Neuronal stem cell (in vitro differentiated cells): Measurements from ENCODE around the gene GDF7.

Source experiments
- DNase-seq: peaks from one replicate; pipeline ENCODE4 v3.0.0-alpha.2; 2013; ENCODE audit warnings: low spot score
- H2AFZ ChIP-seq: one replicate; pipeline ENCODE4 v1.6.1; 2013; ENCODE audit warnings: mild to moderate bottlenecking, low read length, inconsistent platforms
- H2AK5ac ChIP-seq: 2 replicates; pipeline ENCODE4 v1.6.1; 2013; ENCODE audit warnings: low read depth, mild to moderate bottlenecking, inconsistent platforms, low read length, moderate library complexity, mixed read lengths
- H2BK120ac ChIP-seq: 2 replicates; pipeline ENCODE4 v1.6.1; 2013; ENCODE audit warnings: low read depth, mild to moderate bottlenecking, inconsistent platforms, low read length, moderate library complexity, mixed read lengths
- H2BK12ac ChIP-seq: one replicate; pipeline ENCODE4 v1.6.1; 2013; ENCODE audit warnings: low read length, inconsistent platforms
- H2BK15ac ChIP-seq: 2 replicates; pipeline ENCODE4 v1.6.1; 2013; ENCODE audit warnings: mild to moderate bottlenecking, low read length, inconsistent platforms, mixed read lengths
- H2BK5ac ChIP-seq: one replicate; pipeline ENCODE4 v1.6.1; 2013; ENCODE audit warnings: inconsistent platforms, mild to moderate bottlenecking, low read length, moderate library complexity
- H3K14ac ChIP-seq: one replicate; pipeline ENCODE4 v1.6.1; 2013; ENCODE audit warnings: low read length, inconsistent platforms
- H3K18ac ChIP-seq: 2 replicates; pipeline ENCODE4 v1.6.1; 2013; ENCODE audit warnings: low read length, inconsistent platforms
- H3K23ac ChIP-seq: 2 replicates; pipeline ENCODE4 v1.6.1; 2013; ENCODE audit warnings: low read depth, mild to moderate bottlenecking, mixed read lengths, low read length, inconsistent platforms; ENCODE audit not compliant: poor library complexity
- H3K27ac ChIP-seq: replicated peaks from 3 replicates; pipeline ENCODE4 v1.5.1; 2013; ENCODE audit warnings: low read length, inconsistent platforms
- H3K27me3 ChIP-seq, 3 experiments: 2 replicates each; pipeline ENCODE4 v1.6.1; 2013; ENCODE audit warnings: low read length in 3 of 3, mild to moderate bottlenecking in 2 of 3, inconsistent platforms in 1 of 3, low read depth in 1 of 3, mixed read lengths in 1 of 3, moderate library complexity in 1 of 3; ENCODE audit not compliant: control insufficient read depth in 3 of 3, insufficient read depth in 3 of 3
- H3K36me3 ChIP-seq, 2 donors: replicated peaks in 1 of 2; 2 replicates each; pipeline ENCODE4 v1.6.1; 2013; ENCODE audit warnings: low read length in 2 of 2; ENCODE audit not compliant: control insufficient read depth in 2 of 2, insufficient read depth in 2 of 2
- H3K4ac ChIP-seq: 2 replicates; pipeline ENCODE4 v1.6.1; 2013; ENCODE audit warnings: inconsistent platforms, mild to moderate bottlenecking, low read length, moderate library complexity
- H3K4me1 ChIP-seq, 2 donors: 1 replicate in 1 of 2; 2 replicates in 1 of 2; pipeline ENCODE4 v1.6.1; 2013; ENCODE audit warnings: low read length in 2 of 2, low read depth in 1 of 2; ENCODE audit not compliant: control insufficient read depth in 2 of 2, insufficient read depth in 1 of 2
- H3K4me2 ChIP-seq: one replicate; pipeline ENCODE4 v1.6.1; 2013; ENCODE audit warnings: mild to moderate bottlenecking, low read length, inconsistent platforms; ENCODE audit not compliant: insufficient read depth, poor library complexity, severe bottlenecking
- H3K4me3 ChIP-seq, 2 donors: 2 replicates each; pipeline ENCODE4 v1.5.1; 2013; ENCODE audit warnings: low read length in 2 of 2, mild to moderate bottlenecking in 2 of 2, inconsistent platforms in 1 of 2, moderate library complexity in 1 of 2
- H3K79me1 ChIP-seq: one replicate; pipeline ENCODE4 v1.6.1; 2013; ENCODE audit warnings: low read depth, mild to moderate bottlenecking, inconsistent platforms, low read length, moderate library complexity
- H3K9ac ChIP-seq: one replicate; pipeline ENCODE4 v1.6.1; 2013; ENCODE audit warnings: mild to moderate bottlenecking, low read depth, low read length, inconsistent platforms; ENCODE audit not compliant: poor library complexity
- H3K9me3 ChIP-seq, 2 donors: replicated peaks in 1 of 2; 2 replicates each; pipeline versions ENCODE3 to v1.6.1; 2013; ENCODE audit warnings: low read length in 2 of 2, mild to moderate bottlenecking in 2 of 2, inconsistent platforms in 1 of 2, low read depth in 1 of 2, mixed read lengths in 1 of 2, moderate library complexity in 1 of 2; ENCODE audit not compliant: control insufficient read depth in 2 of 2, insufficient read depth in 1 of 2
- H4K8ac ChIP-seq: one replicate; pipeline ENCODE4 v1.6.1; 2013; ENCODE audit warnings: low read depth, mild to moderate bottlenecking, inconsistent platforms, low read length, moderate library complexity
- H4K91ac ChIP-seq: one replicate; pipeline ENCODE4 v1.6.1; 2013; ENCODE audit warnings: low read length, low read depth, mild to moderate bottlenecking, inconsistent platforms; ENCODE audit not compliant: poor library complexity
- WGBS, 2 donors: extraction: QIAGEN DNeasy Blood & Tissue Kit; methylation state at CpG; one replicate each; pipeline ENCODE4 v1.1.7; 2013; ENCODE audit warnings: missing lambda C conversion rate in 2 of 2, mixed read lengths in 1 of 2; ENCODE audit not compliant: insufficient read length in 2 of 2, insufficient replicate concordance in 1 of 2; ENCODE audit errors: extremely low coverage in 2 of 2; 5-methylcytosine and 5-hydroxymethylcytosine counted together

The GDF7 gene

GRCh38 chr2:20674974-20675679 lies 8.2 kb downstream of the GDF7 start:
- H2BK120ac ChIP-seq, result no peak overlapping the region
- no peak overlapping the region for H2BK5ac ChIP-seq
- no peak overlapping the region for H3K14ac ChIP-seq
- peaks cover 0 to 25% of the 10 kb centered on the region in 2 donors for H3K36me3 ChIP-seq
- H3K4ac ChIP-seq, result no peak overlapping the region
- no peak overlapping the region for H2AFZ ChIP-seq
- H3K79me1 ChIP-seq, result no peaks in the 10 kb centered on the region
- H4K8ac ChIP-seq, result no peak overlapping the region
- no peak overlapping the region for H2AK5ac ChIP-seq
- peaks cover 0 to 8% of the 10 kb centered on the region in 2 donors for H3K9me3 ChIP-seq
- no peak for DNase-seq
- no CpG with 5 or more reads among the region's 16 CpGs for WGBS, 2 donors
- H4K91ac ChIP-seq, result no peak overlapping the region
- H2BK12ac ChIP-seq, result no peak overlapping the region
- H3K27ac ChIP-seq, result no peak overlapping the region
- peaks cover 0 to 40% (median 16%) of the 10 kb centered on the region in 3 experiments for H3K27me3 ChIP-seq
- peaks cover 4 to 18% of the 10 kb centered on the region in 2 donors for H3K4me1 ChIP-seq
- H3K18ac ChIP-seq, result no peak overlapping the region
- H3K23ac ChIP-seq, result no peak overlapping the region
- H2BK15ac ChIP-seq, result no peak overlapping the region
- H3K9ac ChIP-seq, result no peak overlapping the region
- no peak overlapping the region for H3K4me3 ChIP-seq
- no peak overlapping the region for H3K4me2 ChIP-seq

- Histone ChIP-seq H3K4me2 (no peak overlapping the region), H3K4ac (no peak overlapping the region), H3K9ac (no peak overlapping the region), H2BK15ac (no peak overlapping the region), H3K27ac (no peak overlapping the region), H2BK12ac (no peak overlapping the region), H3K27me3 (peaks cover 0 to 33% (median 9%) of the 10 kb centered on the region in 3 experiments), H3K14ac (no peak overlapping the region), H2BK120ac (no peak overlapping the region), H4K8ac (no peak overlapping the region), H4K91ac (no peak overlapping the region), H3K23ac (no peak overlapping the region), H3K79me1 (no peaks in the 10 kb centered on the region), H2AFZ (no peak overlapping the region), H3K36me3 (peaks cover 0 to 31% of the 10 kb centered on the region in 2 donors), H3K18ac (no peak overlapping the region), H2BK5ac (no peak overlapping the region), H3K4me3 (no peak overlapping the region), H2AK5ac (no peak overlapping the region), H3K4me1 (peaks cover 4 to 18% of the 10 kb centered on the region in 2 donors), H3K9me3 (peaks cover 0 to 6% of the 10 kb centered on the region in 2 donors)
- no CpG with 5 or more reads among the region's 6 CpGs for WGBS, 2 donors
- DNase-seq, result no peak
These were observed 8.9 kb downstream of the GDF7 start for GRCh38 chr2:20675701-20676352.

GRCh38 chr2:20676353-20677215 lies 9.6 kb downstream of the GDF7 start:
- no CpG with 5 or more reads among the region's 12 CpGs for WGBS, 2 donors
- H2AK5ac ChIP-seq, result no peak overlapping the region
- no peak overlapping the region for H4K91ac ChIP-seq
- H2BK15ac ChIP-seq, result no peak overlapping the region
- no peak overlapping the region for H2BK12ac ChIP-seq
- H3K9ac ChIP-seq, result no peak overlapping the region
- peaks cover 0 to 39% of the 10 kb centered on the region in 2 donors for H3K36me3 ChIP-seq
- H3K79me1 ChIP-seq, result no peaks in the 10 kb centered on the region
- H3K4me3 ChIP-seq, result no peak overlapping the region
- H2BK5ac ChIP-seq, result no peak overlapping the region
- peaks cover 4 to 16% of the 10 kb centered on the region in 2 donors for H3K4me1 ChIP-seq
- H3K9me3 ChIP-seq, result no peaks in the 10 kb centered on the region
- no peak overlapping the region for H3K4ac ChIP-seq
- H3K18ac ChIP-seq, result no peak overlapping the region
- no peak for DNase-seq
- no peak overlapping the region for H2BK120ac ChIP-seq
- H4K8ac ChIP-seq, result no peak overlapping the region
- H3K4me2 ChIP-seq, result no peak overlapping the region
- H2AFZ ChIP-seq, result no peak overlapping the region
- no peak overlapping the region for H3K14ac ChIP-seq
- peaks cover 0 to 26% (median 1%) of the 10 kb centered on the region in 3 experiments for H3K27me3 ChIP-seq
- no peak overlapping the region for H3K27ac ChIP-seq
- H3K23ac ChIP-seq, result no peak overlapping the region
